GM18517 (cell line): ENCODE data around the gene SBNO2.
"Not testable (repeated sequence)": the region's sequence is repeated elsewhere in the genome, so short reads cannot be mapped to it uniquely, and the experiment has no call there.

ENCODE experiments used
- ATAC-seq: cut with Tn5 transposase; IDR thresholded peaks from one replicate; pipeline ENCODE4 v1.9.1; 2021; ENCODE audit warnings: mild to moderate bottlenecking, moderate library complexity; ENCODE audit not compliant: unreplicated experiment

The SBNO2 gene

GRCh38 chr19:1139126-1139525 is 34.9 kb downstream of the SBNO2 start:
- no peak for ATAC-seq

- no peak for ATAC-seq
Measured at GRCh38 chr19:1138121-1138520, 35.9 kb downstream of the SBNO2 start.

- ATAC-seq = no peak
Measured at GRCh38 chr19:1136621-1137317, 37.3 kb downstream of the SBNO2 start.

- no peak for ATAC-seq
Measured at GRCh38 chr19:1136201-1136600, 37.9 kb downstream of the SBNO2 start.

GRCh38 chr19:1135454-1135853 is 38.6 kb downstream of the SBNO2 start:
- no peak for ATAC-seq

GRCh38 chr19:1134431-1134830 is 39.6 kb downstream of the SBNO2 start:
- no peak for ATAC-seq

GRCh38 chr19:1133471-1133929 is 40.6 kb downstream of the SBNO2 start:
- no peak for ATAC-seq

GRCh38 chr19:1132552-1133383 is 41.3 kb downstream of the SBNO2 start:
- ATAC-seq = no peak

- ATAC-seq = peak; percentile 50
Measured at GRCh38 chr19:1131718-1132551, 42.1 kb downstream of the SBNO2 start.

GRCh38 chr19:1130771-1131717 is 43.0 kb downstream of the SBNO2 start:
- ATAC-seq = no peak

GRCh38 chr19:1129535-1129934 is 44.5 kb downstream of the SBNO2 start:
- no peak for ATAC-seq

GRCh38 chr19:1129084-1129483 is 45.0 kb downstream of the SBNO2 start:
- not testable (repeated sequence) for ATAC-seq

- no peak for ATAC-seq
Measured at GRCh38 chr19:1128106-1128505, 46.0 kb downstream of the SBNO2 start.

- no peak for ATAC-seq
Measured at GRCh38 chr19:1126984-1127760, 46.9 kb downstream of the SBNO2 start.

- ATAC-seq = no peak
Measured at GRCh38 chr19:1125601-1126467, 48.2 kb downstream of the SBNO2 start.

- no peak for ATAC-seq
Measured at GRCh38 chr19:1123885-1124677, 50.0 kb downstream of the SBNO2 start.

- no peak for ATAC-seq
Measured at GRCh38 chr19:1123381-1123780, 50.7 kb downstream of the SBNO2 start.

- no peak for ATAC-seq
Measured at GRCh38 chr19:1122972-1123363, 51.1 kb downstream of the SBNO2 start.
